Measurements from ENCODE around the gene SPRR2B. TPM values are rescaled to one million over a fixed set of nuclear protein-coding genes. Genes with fewer than 3 reads are reported as not detected.
"Not testable (repeated sequence)": the region's sequence is repeated elsewhere in the genome, so short reads cannot be mapped to it uniquely, and the experiment has no call there.

The SPRR2B gene
- polyA plus RNA-seq, 3 donors: not detected

- intact Hi-C loops (cut with micrococcal nuclease): no loop called here
- H3K27me3 ChIP-seq (ENCODE audit: control insufficient read depth in 2 of 2, insufficient read depth in 2 of 2, low read length in 2 of 2): peaks cover 0 to 5% of the 10 kb centered on the region in 2 donors
- no peaks in the 10 kb centered on the region for H3K36me3 ChIP-seq (replicated peaks in 1 of 2; ENCODE audit: control insufficient read depth in 1 of 2, insufficient read depth in 2 of 2, low read length in 2 of 2)
- H3K9me3 ChIP-seq (replicated peaks in 1 of 2; ENCODE audit: control insufficient read depth in 1 of 2, insufficient read depth in 1 of 2, low read length in 2 of 2): peaks cover 0 to 3% of the 10 kb centered on the region in 2 donors
- Mint-ChIP-seq H3K4me1 (no peaks in the 10 kb centered on the region), H3K27me3 (ENCODE audit: low read depth in 3 of 3) (peaks cover 7 to 19% (median 10%) of the 10 kb centered on the region in 3 donors), H3K9me3 (peaks cover 0 to 10% (median 0%) of the 10 kb centered on the region in 7 donors), H3K4me3 (no peak overlapping the region), H3K27ac (no peak overlapping the region), H3K36me3 (no peaks in the 10 kb centered on the region)
- no peak overlapping the region for H3K4me3 ChIP-seq (replicated peaks in 1 of 3; ENCODE audit: low read depth in 2 of 3, low read length in 3 of 3)
- TF ChIP-seq CTCF (IDR thresholded peaks at IDR 0.05): no peak
- no peaks in the 10 kb centered on the region for H3K79me2 ChIP-seq (ENCODE audit: insufficient read depth, low read length)
- no peak for DNase-seq
- no peaks in the 10 kb centered on the region for H3K4me1 ChIP-seq (ENCODE audit: control insufficient read depth in 1 of 2, insufficient read depth in 2 of 2, low read length in 2 of 2)
- H4K20me1 ChIP-seq (ENCODE audit: insufficient read depth, low read length): no peaks in the 10 kb centered on the region
- no peak overlapping the region for H3K27ac ChIP-seq (ENCODE audit: low read depth in 1 of 2, low read length in 2 of 2)
- 50% methylated on average over 1 of the region's 3 CpGs for WGBS (ENCODE audit: insufficient coverage)
- no peak overlapping the region for H3K9ac ChIP-seq (ENCODE audit: insufficient read depth, low read length, poor library complexity, severe bottlenecking)
- no peak overlapping the region for H2AFZ ChIP-seq (ENCODE audit: insufficient read depth, low read depth, low read length, poor library complexity, severe bottlenecking)
- no peak overlapping the region for H3K4me2 ChIP-seq (replicated peaks; ENCODE audit: extremely low read depth, low read length, poor library complexity, severe bottlenecking)
Measured at GRCh38 chr1:153119491-153119971, 48.1 kb upstream of the SPRR2B start.

- H4K20me1 ChIP-seq (ENCODE audit: insufficient read depth, low read length); intact Hi-C loops (cut with micrococcal nuclease); H3K9ac ChIP-seq (ENCODE audit: insufficient read depth, low read length, poor library complexity, severe bottlenecking); H3K4me2 ChIP-seq (replicated peaks; ENCODE audit: extremely low read depth, low read length, poor library complexity, severe bottlenecking); H3K79me2 ChIP-seq (ENCODE audit: insufficient read depth, low read length); H2AFZ ChIP-seq (ENCODE audit: insufficient read depth, low read depth, low read length, poor library complexity, severe bottlenecking); H3K4me1 Mint-ChIP-seq; H3K9me3 ChIP-seq (replicated peaks in 1 of 2; ENCODE audit: control insufficient read depth in 1 of 2, insufficient read depth in 1 of 2, low read length in 2 of 2); H3K27ac ChIP-seq (ENCODE audit: low read depth in 1 of 2, low read length in 2 of 2); H3K4me3 Mint-ChIP-seq; H3K36me3 ChIP-seq (replicated peaks in 1 of 2; ENCODE audit: control insufficient read depth in 1 of 2, insufficient read depth in 2 of 2, low read length in 2 of 2); H3K27ac Mint-ChIP-seq; H3K27me3 ChIP-seq (ENCODE audit: control insufficient read depth in 2 of 2, insufficient read depth in 2 of 2, low read length in 2 of 2); H3K36me3 Mint-ChIP-seq; H3K4me3 ChIP-seq (replicated peaks in 1 of 3; ENCODE audit: low read depth in 2 of 3, low read length in 3 of 3); H3K9me3 Mint-ChIP-seq; H3K4me1 ChIP-seq (ENCODE audit: control insufficient read depth in 1 of 2, insufficient read depth in 2 of 2, low read length in 2 of 2); DNase-seq: not testable (repeated sequence)
- peaks cover 4 to 11% (median 5%) of the 10 kb centered on the region in 3 donors for H3K27me3 Mint-ChIP-seq (ENCODE audit: low read depth in 3 of 3)
Measured at GRCh38 chr1:153115264-153115663, 43.9 kb upstream of the SPRR2B start.
